Right atrium auricular region (tissue), 2 donors: Measurements from ENCODE around the gene TMEM267. TPM values are rescaled to one million over a fixed set of nuclear protein-coding genes. Genes with fewer than 3 reads are reported as not detected.

ENCODE experiments used
- DNase-seq: peaks from one replicate; pipeline ENCODE4 v3.0.0-alpha.2; 2019; ENCODE audit warnings: low spot score
- H3K27ac ChIP-seq, 2 donors: fragments of 200-600 bp; sonication (generic); 1 replicate in 1 of 2; 2 replicates in 1 of 2; pipeline ENCODE4 v1.5.1; 2016 to 2019
- H3K27me3 ChIP-seq, 2 donors: fragments of 200-600 bp; sonication (generic); one replicate each; pipeline versions ENCODE4 v1.5.1 to v1.6.0; 2017 to 2019
- H3K36me3 ChIP-seq: fragments of 200-600 bp; sonication (generic); one replicate; pipeline ENCODE4 v1.5.1; 2016
- H3K4me1 ChIP-seq, 2 donors: fragments of 200-600 bp; sonication (generic); one replicate each; pipeline versions ENCODE4 v1.5.1 to v1.6.0; 2017 to 2019
- H3K4me3 ChIP-seq, 2 donors: fragments of 200-600 bp; sonication (generic); 1 replicate in 1 of 2; 2 replicates in 1 of 2; pipeline ENCODE4 v1.5.1; 2017 to 2019; ENCODE audit warnings: mild to moderate bottlenecking in 1 of 2, moderate library complexity in 1 of 2
- H3K9me3 ChIP-seq, 2 donors: fragments of 200-600 bp; sonication (generic); one replicate each; pipeline ENCODE4 v1.5.1; 2019
- CTCF ChIP-seq, 2 donors: fragments of 200-600 bp; sonication (generic); IDR thresholded peaks; one replicate each; pipeline ENCODE4 v1.5.1; 2019; ENCODE audit warnings: antibody characterized with exemption in 2 of 2
- total RNA-seq, 2 donors: library from RNA; depleted of rRNA; stranded (reverse); fragments of >200 nt; gene quantifications; one replicate each; pipeline ENCODE4 v1.1.0, GENCODE V29; 2016

TMEM267 gene
- 10 to 100 TPM in 1 of 2 donors, 1 to 10 TPM in 1; 6.0 to 10.4 TPM for total RNA-seq

GRCh38 chr5:43483298-43484105, at the start of gene TMEM267:
TSS of gene TMEM267 (minus strand) at chr5:43483865. CDS start at chr5:43453969, 29,896 bp downstream.
- peak; percentile 90 for DNase-seq
- Histone ChIP-seq H3K4me3 (peak within 1 kb of the TSS; percentile 61 to 83), H3K9me3 (no peaks in the 10 kb centered on the region), H3K36me3 (no peaks in the 10 kb centered on the region), H3K27ac (peak within 1 kb of the TSS; percentile 91 to 98), H3K27me3 (no peaks in the 10 kb centered on the region), H3K4me1 (peaks cover 0 to 25% of the 10 kb centered on the region in 2 donors)
- TF ChIP-seq CTCF (IDR thresholded peaks at IDR 0.05) = no peak

- Histone ChIP-seq H3K4me1 (no peaks in the 10 kb centered on the region), H3K36me3 (peaks cover 59% of the 10 kb centered on the region), H3K27ac (no peak overlapping the region), H3K27me3 (no peaks in the 10 kb centered on the region), H3K4me3 (no peak overlapping the region), H3K9me3 (no peaks in the 10 kb centered on the region)
- DNase-seq = no peak
- no peak for TF ChIP-seq CTCF (IDR thresholded peaks at IDR 0.05)
Measured at GRCh38 chr5:43530648-43531047, 47.0 kb upstream of the TMEM267 start.

- Histone ChIP-seq H3K36me3 (peaks cover 26% of the 10 kb centered on the region), H3K27ac (no peak overlapping the region), H3K27me3 (no peaks in the 10 kb centered on the region), H3K4me3 (no peak overlapping the region), H3K4me1 (no peaks in the 10 kb centered on the region), H3K9me3 (no peaks in the 10 kb centered on the region)
- DNase-seq = no peak
- no peak for TF ChIP-seq CTCF (IDR thresholded peaks at IDR 0.05)
Measured at GRCh38 chr5:43523662-43524072, 40.0 kb upstream of the TMEM267 start.

- H3K27ac ChIP-seq = no peak overlapping the region
- no peaks in the 10 kb centered on the region for H3K9me3 ChIP-seq
- no peak for DNase-seq
- no peak for TF ChIP-seq CTCF (IDR thresholded peaks at IDR 0.05)
- H3K36me3 ChIP-seq = peaks cover 15% of the 10 kb centered on the region
- H3K27me3 ChIP-seq = no peaks in the 10 kb centered on the region
- H3K4me1 ChIP-seq = peaks cover 0 to 5% of the 10 kb centered on the region in 2 donors
- H3K4me3 ChIP-seq = no peak overlapping the region
Measured at GRCh38 chr5:43520615-43521014, 37.0 kb upstream of the TMEM267 start.

GRCh38 chr5:43515678-43516048, 32.0 kb upstream of the TMEM267 start:
- no peak for DNase-seq
- no peaks in the 10 kb centered on the region for H3K36me3 ChIP-seq
- no peak for TF ChIP-seq CTCF (IDR thresholded peaks at IDR 0.05)

More at GRCh38 chr5:43515678-43516048, 32.0 kb upstream of the TMEM267 start:
- Histone ChIP-seq H3K9me3 (no peaks in the 10 kb centered on the region), H3K27me3 (no peaks in the 10 kb centered on the region), H3K4me3 (peak overlapping the region; percentile 45 to 69), H3K4me1 (peaks cover 0 to 15% of the 10 kb centered on the region in 2 donors), H3K27ac (peak overlapping the region; percentile 82 to 84)
